Left lung (tissue), 10 donors: ENCODE measurements around the gene CCDC78. TPM values are rescaled to one million over a fixed set of nuclear protein-coding genes. Genes with fewer than 3 reads are reported as not detected.
A peak's percentile ranks its signal among the peaks of the same experiment; 100 is the strongest.
"Not testable (repeated sequence)": the region's sequence is repeated elsewhere in the genome, so short reads cannot be mapped to it uniquely, and the experiment has no call there.

ENCODE experiments used
- ATAC-seq: fragments of 200-7000 bp; cut with Tn5 transposase; one replicate; pipeline ENCODE4 v1.9.1; 2020; ENCODE audit warnings: moderate library complexity
- DNase-seq, 4 donors: peaks; one replicate each; pipeline ENCODE4 v3.0.0-alpha.2; 2013 to 2020
- H3K27ac ChIP-seq, 2 donors: fragments of 200-600 bp; sonication (generic) in 1 of 2; one replicate each; pipeline versions ENCODE4 v1.5.0 to v1.8.0; 2020 to 2021
- H3K27me3 ChIP-seq, 2 donors: fragments of 200-600 bp; sonication (generic) in 1 of 2; one replicate each; pipeline versions ENCODE4 v1.5.0 to v1.8.0; 2020 to 2021
- H3K36me3 ChIP-seq, 2 donors: fragments of 200-600 bp; sonication (generic) in 1 of 2; one replicate each; pipeline versions ENCODE4 v1.5.0 to v1.8.0; 2020 to 2021
- H3K4me1 ChIP-seq, 2 donors: fragments of 200-600 bp; one replicate each; pipeline ENCODE4 v1.8.0; 2021
- H3K4me3 ChIP-seq, 2 donors: fragments of 200-600 bp; sonication (generic) in 1 of 2; one replicate each; pipeline versions ENCODE4 v1.5.0 to v1.8.0; 2020 to 2021; ENCODE audit warnings: mild to moderate bottlenecking in 1 of 2
- H3K9me3 ChIP-seq, 2 donors: fragments of 200-600 bp; sonication (generic) in 1 of 2; one replicate each; pipeline versions ENCODE4 v1.5.0 to v1.8.0; 2020 to 2021
- CTCF ChIP-seq, 2 donors: fragments of 200-600 bp; sonication (generic) in 1 of 2; IDR thresholded peaks; one replicate each; pipeline versions ENCODE4 v1.5.0 to v1.8.0; 2021; ENCODE audit warnings: antibody characterized with exemption in 2 of 2
- intact Hi-C, 2 donors: fragments of 100-400 bp; cut with DNase I; formaldehyde crosslinking; loops; one replicate each; pipeline versions ENCODE4 v1.11.2 to v1.14.2; 2022
- polyA plus RNA-seq, 6 donors: library from polyadenylated mRNA; unstranded; fragments of 120-200 nt; gene quantifications; one replicate each; pipeline ENCODE4 v1.2.1, GENCODE V29; 2013; ENCODE audit not compliant: insufficient read length in 6 of 6
- total RNA-seq, 2 donors: library from RNA; stranded (reverse); fragmentation: NEBNext Ultra II Directional; extraction: Animal tissue kit (Norgen Biotek cat#: 25700); gene quantifications; one replicate each; pipeline ENCODE4 v1.2.1, GENCODE V29; 2021
- donor health status: DM: no; HTN: yes; CAD: no.
- donor health status: DM: no; HTN: no; CAD: no.

Gene CCDC78
- total and polyA plus RNA-seq, 8 donors: 0.96 to 13.7 (median 8.6) TPM

GRCh38 chr16:749010-749409 is 22.8 kb upstream of the CCDC78 start:
- TF ChIP-seq CTCF (IDR thresholded peaks at IDR 0.05): no peak
- Histone ChIP-seq H3K36me3 (no peaks in the 10 kb centered on the region), H3K27ac (no peak overlapping the region), H3K4me3 (no peak overlapping the region), H3K27me3 (peaks cover 0 to 22% of the 10 kb centered on the region in 2 donors), H3K4me1 (peaks cover 0 to 2% of the 10 kb centered on the region in 2 donors), H3K9me3 (no peaks in the 10 kb centered on the region)
- intact Hi-C loops: no loop called here
- DNase-seq (no peak), ATAC-seq (no peak)

GRCh38 chr16:747978-748746 is 21.9 kb upstream of the CCDC78 start:
- no peak for TF ChIP-seq CTCF (IDR thresholded peaks at IDR 0.05)
- intact Hi-C loops: no loop called here
- H3K27ac ChIP-seq: no peak overlapping the region
- no peak overlapping the region for H3K4me3 ChIP-seq
- H3K27me3 ChIP-seq: peaks cover 0 to 20% of the 10 kb centered on the region in 2 donors
- no peak for DNase-seq
- H3K9me3 ChIP-seq: no peaks in the 10 kb centered on the region
- H3K36me3 ChIP-seq: no peaks in the 10 kb centered on the region
- ATAC-seq: no peak
- H3K4me1 ChIP-seq: no peaks in the 10 kb centered on the region

- no peak overlapping the region for H3K4me3 ChIP-seq
- H3K27ac ChIP-seq: no peak overlapping the region
- DNase-seq (peak in 1 of 4 donors; percentile 67), ATAC-seq (no peak)
- TF ChIP-seq CTCF (IDR thresholded peaks at IDR 0.05): no peak
- H3K36me3 ChIP-seq: no peaks in the 10 kb centered on the region
- intact Hi-C loops: no loop called here
- H3K4me1 ChIP-seq: no peaks in the 10 kb centered on the region
- no peaks in the 10 kb centered on the region for H3K9me3 ChIP-seq
- H3K27me3 ChIP-seq: peaks cover 0 to 18% of the 10 kb centered on the region in 2 donors
Measured at GRCh38 chr16:746637-747036, 20.4 kb upstream of the CCDC78 start.

GRCh38 chr16:745739-746138 is 19.5 kb upstream of the CCDC78 start:
- H3K36me3 ChIP-seq: no peaks in the 10 kb centered on the region
- peaks cover 0 to 18% of the 10 kb centered on the region in 2 donors for H3K27me3 ChIP-seq
- intact Hi-C loops: no loop called here
- H3K4me3 ChIP-seq: no peak overlapping the region
- DNase-seq: peak in 1 of 4 donors; percentile 81
- H3K4me1 ChIP-seq: peaks cover 4 to 5% of the 10 kb centered on the region in 2 donors
- no peak overlapping the region for H3K27ac ChIP-seq
- no peaks in the 10 kb centered on the region for H3K9me3 ChIP-seq
- peak; percentile 56 for ATAC-seq
- TF ChIP-seq CTCF (IDR thresholded peaks at IDR 0.05): peak in 1 of 2 donors; percentile 24

- TF ChIP-seq CTCF (IDR thresholded peaks at IDR 0.05): no peak
- Histone ChIP-seq H3K9me3 (no peaks in the 10 kb centered on the region), H3K27ac (no peak overlapping the region), H3K4me3 (no peak overlapping the region), H3K36me3 (no peaks in the 10 kb centered on the region), H3K4me1 (peaks cover 11 to 18% of the 10 kb centered on the region in 2 donors), H3K27me3 (peaks cover 0 to 18% of the 10 kb centered on the region in 2 donors)
- intact Hi-C loops: no loop called here
- ATAC-seq (no peak), DNase-seq (peak in 1 of 4 donors; percentile 73)
Measured at GRCh38 chr16:743794-744500, 17.7 kb upstream of the CCDC78 start.

- H3K9me3 ChIP-seq, intact Hi-C loops, H3K4me3 ChIP-seq, DNase-seq, H3K36me3 ChIP-seq, ATAC-seq, H3K27ac ChIP-seq: not testable (repeated sequence)
- Histone ChIP-seq H3K4me1 (peaks cover 11 to 18% of the 10 kb centered on the region in 2 donors), H3K27me3 (peaks cover 0 to 18% of the 10 kb centered on the region in 2 donors)
Measured at GRCh38 chr16:742894-743293, 16.7 kb upstream of the CCDC78 start.
